ENCODE data around the gene C13orf42. TPM values are rescaled to one million over a fixed set of nuclear protein-coding genes. Genes with fewer than 3 reads are reported as not detected.
"Not testable (repeated sequence)": the region's sequence is repeated elsewhere in the genome, so short reads cannot be mapped to it uniquely, and the experiment has no call there.

C13orf42 gene
- total RNA-seq, 1 experiment from 2014 or later = not detected

DNA sequence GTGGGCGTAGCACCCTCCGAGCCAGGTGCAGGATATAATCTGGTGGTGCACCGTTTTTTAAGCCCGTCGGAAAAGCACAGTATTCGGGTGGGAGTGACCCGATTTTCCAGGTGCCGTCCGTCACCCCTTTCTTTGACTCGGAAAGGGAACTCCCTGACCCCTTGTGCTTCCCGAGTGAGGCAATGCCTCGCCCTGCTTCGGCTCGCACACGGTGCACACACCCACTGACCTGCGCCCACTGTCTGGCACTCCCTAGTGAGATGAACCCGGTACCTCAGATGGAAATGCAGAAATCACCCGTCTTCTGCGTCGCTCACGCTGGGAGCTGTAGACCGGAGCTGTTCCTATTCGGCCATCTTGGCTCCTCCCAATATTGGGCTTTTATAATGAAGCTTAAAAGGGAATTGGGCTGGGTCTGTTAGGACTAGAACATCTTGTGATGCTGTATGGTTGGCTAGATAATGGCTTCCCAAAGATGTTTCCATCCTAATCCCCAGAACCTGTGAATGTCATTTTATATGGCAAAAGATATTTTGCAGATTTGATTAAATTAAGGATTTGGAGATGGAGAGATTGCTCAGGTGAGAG lies 30.5 kb downstream of the C13orf42 start:
- H3K4me1 ChIP-seq (ENCODE audit: control insufficient read depth in 1 of 2, insufficient read depth in 2 of 2, low read length in 2 of 2); H4K20me1 ChIP-seq (ENCODE audit: insufficient read depth); intact Hi-C loops (cut with micrococcal nuclease); BruUV-seq (replicated peaks); H3K36me3 ChIP-seq (ENCODE audit: control insufficient read depth in 1 of 2, insufficient read depth in 2 of 2, low read length in 2 of 2); RAD21 ChIA-PET (ENCODE audit: low non-redundant PET in 1 of 2, low total read pairs in 2 of 2, uncharacterized antibody in 2 of 2, unreplicated experiment in 2 of 2); CTCF ChIA-PET; H3K27me3 ChIP-seq (ENCODE audit: insufficient read depth, low read length); H3K79me2 ChIP-seq (ENCODE audit: insufficient read depth, low read length); H3K9me2 ChIP-seq (ENCODE audit: insufficient read depth); H3K9me3 ChIP-seq (ENCODE audit: control insufficient read depth in 1 of 2, insufficient read depth in 1 of 2, low read depth in 1 of 2, low read length in 2 of 2): not testable (repeated sequence)
- DNase-seq (ENCODE audit: low read depth, low spot score) = peak; percentile 4
- H3K9ac ChIP-seq (ENCODE audit: low read length) = peak overlapping the region; percentile 20; the same call in 1 of the 2 replicates
- TF ChIP-seq YY1 (IDR thresholded peaks at IDR 0.05; ENCODE audit: extremely low read depth, insufficient replicate concordance, low read depth, low read length) (peak; percentile 21), EGR1 (IDR thresholded peaks at IDR 0.05; ENCODE audit: low read depth) (0 out of 2 replicates have a peak, but pooled peaks have one; percentile 25)
- peak overlapping the region; percentile 43 for H3K27ac ChIP-seq (ENCODE audit: low read depth, low read length)
- POLR2A ChIA-PET = interaction anchor here (1.5 kb wide), 1 partner anchor 59 kb away, joined by 3 read pairs; no protein-coding TSS in a partner anchor
- ATAC-seq = peak; percentile 90
- H3K4me2 ChIP-seq (ENCODE audit: low read length) = peak overlapping the region; percentile 68
- H2AFZ ChIP-seq (ENCODE audit: low read depth, low read length, poor library complexity, severe bottlenecking) = peak overlapping the region; percentile 59
- peak overlapping the region; percentile 35 to 43 for H3K4me3 ChIP-seq (replicated peaks in 1 of 2; ENCODE audit: low read depth in 1 of 2, low read length in 2 of 2)

DNA sequence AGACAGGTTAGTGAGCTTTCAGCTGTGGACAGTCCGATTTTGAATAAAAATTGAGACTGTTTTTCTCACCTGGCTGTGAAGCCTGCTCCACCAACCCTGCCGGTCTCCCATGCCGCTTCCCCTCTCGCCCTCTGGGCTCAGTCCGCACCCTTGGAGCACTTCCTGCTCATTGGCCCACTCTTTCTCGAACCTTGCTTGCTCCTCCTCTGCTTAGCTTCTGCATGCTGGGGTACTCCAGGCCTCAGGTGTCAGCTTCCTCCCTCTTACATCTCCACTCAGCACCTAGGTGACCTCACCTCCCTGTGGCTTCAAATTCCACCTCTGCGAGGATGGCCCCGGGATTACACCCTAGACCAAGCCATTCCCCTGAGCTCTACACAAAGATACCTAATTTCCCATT lies 39.6 kb downstream of the C13orf42 start:
- POLR2A ChIA-PET = no interaction called here
- RAD21 ChIA-PET (ENCODE audit: low non-redundant PET in 1 of 2, low total read pairs in 2 of 2, uncharacterized antibody in 2 of 2, unreplicated experiment in 2 of 2) = no interaction called here
- Histone ChIP-seq H3K9me2 (ENCODE audit: insufficient read depth) (no peaks in the 10 kb centered on the region), H3K36me3 (ENCODE audit: control insufficient read depth in 1 of 2, insufficient read depth in 2 of 2, low read length in 2 of 2) (no peaks in the 10 kb centered on the region), H3K9ac (ENCODE audit: low read length) (no peak overlapping the region), H3K4me1 (ENCODE audit: control insufficient read depth in 1 of 2, insufficient read depth in 2 of 2, low read length in 2 of 2) (peaks cover 0 to 4% of the 10 kb centered on the region in 2 experiments; a peak in 2 of 4 replicates), H2AFZ (ENCODE audit: low read depth, low read length, poor library complexity, severe bottlenecking) (no peak overlapping the region), H3K4me3 (replicated peaks in 1 of 2; ENCODE audit: low read depth in 1 of 2, low read length in 2 of 2) (no peak overlapping the region), H3K27me3 (ENCODE audit: insufficient read depth, low read length) (no peaks in the 10 kb centered on the region), H3K9me3 (ENCODE audit: control insufficient read depth in 1 of 2, insufficient read depth in 1 of 2, low read depth in 1 of 2, low read length in 2 of 2) (no peaks in the 10 kb centered on the region), H3K79me2 (ENCODE audit: insufficient read depth, low read length) (no peaks in the 10 kb centered on the region), H3K4me2 (ENCODE audit: low read length) (no peak overlapping the region), H4K20me1 (ENCODE audit: insufficient read depth) (no peaks in the 10 kb centered on the region), H3K27ac (ENCODE audit: low read depth, low read length) (no peak overlapping the region)
- ATAC-seq = no peak
- CTCF ChIA-PET = interaction anchor here (1.3 kb wide), 1 partner anchor 1095 kb away, joined by 3 read pairs; no protein-coding TSS in a partner anchor
- intact Hi-C loops (cut with micrococcal nuclease) = loop anchor here (5.0 kb wide), 2 partner anchors 159 to 1419 kb away; no protein-coding TSS in a partner anchor
- BruUV-seq (replicated peaks) = no TSS peak
- DNase-seq (ENCODE audit: low read depth, low spot score) = no peak
- no peak for TF ChIP-seq FOSL1 (IDR thresholded peaks at IDR 0.05; ENCODE audit: low read depth)
- TF ChIP-seq REST (IDR thresholded peaks at IDR 0.05; ENCODE audit: low read depth) = no peak
- TF ChIP-seq ZFX (IDR thresholded peaks at IDR 0.05) = no peak
- TF ChIP-seq, protein P1, sequence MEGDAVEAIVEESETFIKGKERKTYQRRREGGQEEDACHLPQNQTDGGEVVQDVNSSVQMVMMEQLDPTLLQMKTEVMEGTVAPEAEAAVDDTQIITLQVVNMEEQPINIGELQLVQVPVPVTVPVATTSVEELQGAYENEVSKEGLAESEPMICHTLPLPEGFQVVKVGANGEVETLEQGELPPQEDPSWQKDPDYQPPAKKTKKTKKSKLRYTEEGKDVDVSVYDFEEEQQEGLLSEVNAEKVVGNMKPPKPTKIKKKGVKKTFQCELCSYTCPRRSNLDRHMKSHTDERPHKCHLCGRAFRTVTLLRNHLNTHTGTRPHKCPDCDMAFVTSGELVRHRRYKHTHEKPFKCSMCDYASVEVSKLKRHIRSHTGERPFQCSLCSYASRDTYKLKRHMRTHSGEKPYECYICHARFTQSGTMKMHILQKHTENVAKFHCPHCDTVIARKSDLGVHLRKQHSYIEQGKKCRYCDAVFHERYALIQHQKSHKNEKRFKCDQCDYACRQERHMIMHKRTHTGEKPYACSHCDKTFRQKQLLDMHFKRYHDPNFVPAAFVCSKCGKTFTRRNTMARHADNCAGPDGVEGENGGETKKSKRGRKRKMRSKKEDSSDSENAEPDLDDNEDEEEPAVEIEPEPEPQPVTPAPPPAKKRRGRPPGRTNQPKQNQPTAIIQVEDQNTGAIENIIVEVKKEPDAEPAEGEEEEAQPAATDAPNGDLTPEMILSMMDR (IDR thresholded peaks at IDR 0.05 in 2 of 3, conservative IDR thresholded peaks at IDR 0.05 in 1 of 3; ENCODE audit: borderline replicate concordance in 1 of 3, insufficient read depth in 1 of 3, low read depth in 2 of 3, low read length in 2 of 3) = no peak
- no peak for TF ChIP-seq TCF7L2 (IDR thresholded peaks at IDR 0.05; ENCODE audit: borderline replicate concordance, extremely low read depth, insufficient read depth, insufficient read length)
